PC-3 (cell line): ENCODE data around the gene SLC22A3. TPM values are rescaled to one million over a fixed set of nuclear protein-coding genes. Genes with fewer than 3 reads are reported as not detected.

ENCODE experiments used
- ATAC-seq: fragments of 200-7000 bp; cut with Tn5 transposase; 2 replicates; pipeline ENCODE4 v1.9.1; 2020; ENCODE audit warnings: mild to moderate bottlenecking, moderate library complexity
- BruUV-seq: library from RNA; stranded (reverse); fragments of 400-500 nt; replicated peaks from 2 replicates; lab custom pipeline; 2021; lab: Mats Ljungman, UMichigan
- CTCF ChIA-PET: fragments of 300-600 bp; sonication (Branson Sonifier 250); formaldehyde crosslinking; loops from one replicate; lab custom pipeline; 2022; ENCODE audit warnings: antibody characterized with exemption; lab: Charles Lee
- POLR2A ChIA-PET: fragments of 300-600 bp; sonication (Branson Sonifier 250); formaldehyde crosslinking; loops from one replicate; lab custom pipeline; 2022; ENCODE audit warnings: antibody characterized with exemption; ENCODE audit not compliant: unreplicated experiment; lab: Charles Lee
- DNase-seq: peaks from one replicate; pipeline ENCODE4 v3.0.0-alpha.2; 2015
- H2AFZ ChIP-seq: fragments of 300-600 bp; sonication (generic); 2 replicates; pipeline ENCODE4 v1.6.0; 2016; ENCODE audit warnings: antibody characterized with exemption, low read length
- H3F3A ChIP-seq: fragments of 300-600 bp; sonication (generic); one replicate; pipeline ENCODE4 v1.6.0; 2017; ENCODE audit warnings: antibody characterized with exemption, low read length, control low read depth, mild to moderate bottlenecking; ENCODE audit not compliant: unreplicated experiment
- H3K27ac ChIP-seq: fragments of 300-600 bp; sonication (generic); 2 replicates; pipeline ENCODE4 v1.5.1; 2016; ENCODE audit warnings: mild to moderate bottlenecking, low read length
- H3K27me3 ChIP-seq: fragments of 300-600 bp; sonication (generic); 2 replicates; pipeline ENCODE4 v1.6.1; 2016; ENCODE audit warnings: low read length, mixed read lengths
- H3K36me3 ChIP-seq: fragments of 300-600 bp; sonication (generic); 2 replicates; pipeline ENCODE4 v1.6.1; 2016; ENCODE audit warnings: low read depth, mixed run types, low read length, mixed read lengths
- H3K4me1 ChIP-seq: fragments of 300-600 bp; sonication (generic); 2 replicates; pipeline ENCODE4 v1.5.1; 2016; ENCODE audit warnings: low read length; ENCODE audit not compliant: insufficient read depth
- H3K4me2 ChIP-seq: fragments of 300-600 bp; sonication (generic); 2 replicates; pipeline ENCODE4 v1.6.0; 2016; ENCODE audit warnings: low read length
- H3K4me3 ChIP-seq: fragments of 300-600 bp; sonication (generic); 2 replicates; pipeline ENCODE4 v1.5.1; 2016; ENCODE audit warnings: mild to moderate bottlenecking, low read length, mixed read lengths
- H3K79me2 ChIP-seq: fragments of 300-600 bp; sonication (generic); 2 replicates; pipeline ENCODE4 v1.6.1; 2017; ENCODE audit warnings: low read length, mixed read lengths
- H3K9ac ChIP-seq: fragments of 300-600 bp; sonication (generic); 2 replicates; pipeline ENCODE4 v1.6.0; 2016; ENCODE audit warnings: mild to moderate bottlenecking, low read length
- H3K9me2 ChIP-seq: fragments of 300-600 bp; sonication (generic); replicated peaks from 2 replicates; pipeline ENCODE4 v1.6.1; 2016; ENCODE audit warnings: mixed run types, low read length, mixed read lengths
- H3K9me3 ChIP-seq: fragments of 300-600 bp; sonication (generic); 2 replicates; pipeline ENCODE4 v1.6.1; 2016; ENCODE audit warnings: low read length, mixed read lengths
- H4K20me1 ChIP-seq: fragments of 300-600 bp; sonication (generic); 2 replicates; pipeline ENCODE4 v1.6.1; 2016; ENCODE audit warnings: low read length, mixed read lengths
- EZH2 ChIP-seq: fragments of 300-600 bp; sonication (generic); IDR thresholded peaks from one replicate; pipeline ENCODE4 v1.6.1; 2017; ENCODE audit warnings: antibody characterized with exemption, mild to moderate bottlenecking, low read length; ENCODE audit not compliant: unreplicated experiment
- EZH2phosphoT487 ChIP-seq: fragments of 300-600 bp; sonication (generic); IDR thresholded peaks from 2 replicates; pipeline ENCODE4 v1.6.1; 2018; ENCODE audit warnings: mild to moderate bottlenecking, antibody characterized with exemption, low read length, borderline replicate concordance
- intact Hi-C: fragments of 100-400 bp; cut with micrococcal nuclease; formaldehyde crosslinking; loops from 2 replicates; pipeline ENCODE4 v1.9.0; 2023
- total RNA-seq: library from RNA; depleted of rRNA; stranded (reverse); fragments of >200 nt; gene quantifications from 2 replicates; pipeline ENCODE4 v1.2.3, GENCODE V29; 2014; rRNA removed
- TF ChIP-seq, protein P1 (sequence below): fragments of 300-600 bp; sonication (generic); conservative IDR thresholded peaks from 2 replicates; pipeline ENCODE4 v1.5.1; 2017; ENCODE audit warnings: antibody characterized with exemption, low read depth, mild to moderate bottlenecking, low read length

SLC22A3 gene
- total RNA-seq, 1 experiment from 2014 or later: 0.47 TPM

GRCh38 chr6:160494576-160494975, 146.4 kb downstream of the SLC22A3 start:
- intact Hi-C loops: no loop called here
- DNase-seq (no peak), ATAC-seq (no peak)
- Histone ChIP-seq H3K4me2 (no peak overlapping the region), H4K20me1 (no peaks in the 10 kb centered on the region), H3K4me1 (no peaks in the 10 kb centered on the region), H3K9me3 (no peaks in the 10 kb centered on the region), H3K9me2 (no peaks in the 10 kb centered on the region), H3K4me3 (no peak overlapping the region), H3K9ac (no peak overlapping the region), H2AFZ (no peak overlapping the region), H3F3A (no peaks in the 10 kb centered on the region), H3K27me3 (no peaks in the 10 kb centered on the region), H3K79me2 (no peaks in the 10 kb centered on the region), H3K27ac (no peak overlapping the region), H3K36me3 (no peaks in the 10 kb centered on the region)
- no TSS peak for BruUV-seq
- ChIA-PET POLR2A (no interaction called here), CTCF (no interaction called here)
- no peak for TF ChIP-seq EZH2phosphoT487
- TF ChIP-seq, protein P1, sequence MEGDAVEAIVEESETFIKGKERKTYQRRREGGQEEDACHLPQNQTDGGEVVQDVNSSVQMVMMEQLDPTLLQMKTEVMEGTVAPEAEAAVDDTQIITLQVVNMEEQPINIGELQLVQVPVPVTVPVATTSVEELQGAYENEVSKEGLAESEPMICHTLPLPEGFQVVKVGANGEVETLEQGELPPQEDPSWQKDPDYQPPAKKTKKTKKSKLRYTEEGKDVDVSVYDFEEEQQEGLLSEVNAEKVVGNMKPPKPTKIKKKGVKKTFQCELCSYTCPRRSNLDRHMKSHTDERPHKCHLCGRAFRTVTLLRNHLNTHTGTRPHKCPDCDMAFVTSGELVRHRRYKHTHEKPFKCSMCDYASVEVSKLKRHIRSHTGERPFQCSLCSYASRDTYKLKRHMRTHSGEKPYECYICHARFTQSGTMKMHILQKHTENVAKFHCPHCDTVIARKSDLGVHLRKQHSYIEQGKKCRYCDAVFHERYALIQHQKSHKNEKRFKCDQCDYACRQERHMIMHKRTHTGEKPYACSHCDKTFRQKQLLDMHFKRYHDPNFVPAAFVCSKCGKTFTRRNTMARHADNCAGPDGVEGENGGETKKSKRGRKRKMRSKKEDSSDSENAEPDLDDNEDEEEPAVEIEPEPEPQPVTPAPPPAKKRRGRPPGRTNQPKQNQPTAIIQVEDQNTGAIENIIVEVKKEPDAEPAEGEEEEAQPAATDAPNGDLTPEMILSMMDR: no peak
- no peak for TF ChIP-seq EZH2

- H3K9me3 ChIP-seq: no peaks in the 10 kb centered on the region
- intact Hi-C loops: no loop called here
- no peak overlapping the region for H3K9ac ChIP-seq
- no TSS peak for BruUV-seq
- DNase-seq: no peak
- H3K4me3 ChIP-seq: no peak overlapping the region
- ATAC-seq: no peak
- no peak for TF ChIP-seq EZH2phosphoT487
- TF ChIP-seq, protein P1: no peak
- TF ChIP-seq EZH2: no peak
- H3F3A ChIP-seq: no peaks in the 10 kb centered on the region
- H4K20me1 ChIP-seq: no peaks in the 10 kb centered on the region
- no peaks in the 10 kb centered on the region for H3K36me3 ChIP-seq
- no peak overlapping the region for H3K27ac ChIP-seq
- no peaks in the 10 kb centered on the region for H3K79me2 ChIP-seq
- H3K27me3 ChIP-seq: no peaks in the 10 kb centered on the region
- no peak overlapping the region for H3K4me2 ChIP-seq
- H3K9me2 ChIP-seq: no peaks in the 10 kb centered on the region
- no peak overlapping the region for H2AFZ ChIP-seq
- POLR2A ChIA-PET: no interaction called here
- no peaks in the 10 kb centered on the region for H3K4me1 ChIP-seq
- CTCF ChIA-PET: no interaction called here
Observed at GRCh38 chr6:160500639-160501038, 152.5 kb downstream of the SLC22A3 start.

Other genes with a start within 250 kb of the SLC22A3 start
- 0.29 and 10.2 TPM in 2 replicates for gene SLC22A1, start 226.6 kb upstream of the SLC22A3 start, total RNA-seq
- gene SLC22A2, start 89.6 kb upstream of the SLC22A3 start, total RNA-seq: not detected in 2 replicates